Tibial nerve (tissue), 4 donors: ENCODE results near the gene PYHIN1.

Experiments
- EP300 ChIP-seq, 2 donors: sonication (generic); formaldehyde crosslinking; IDR thresholded peaks; one replicate each; pipeline ENCODE4 v1.6.1; 2017; ENCODE audit warnings: antibody characterized with exemption in 2 of 2, mild to moderate bottlenecking in 1 of 2
- POLR2A ChIP-seq, 2 donors: fragments of 450-650 bp; IDR thresholded peaks; one replicate each; pipeline ENCODE4 v1.6.1; 2017; ENCODE audit warnings: antibody characterized with exemption in 2 of 2, mild to moderate bottlenecking in 2 of 2, moderate library complexity in 2 of 2
- TF ChIP-seq, protein P1 (sequence below), 5 experiments: fragments of 200-600 bp in 3 of 5; fragments of 450-650 bp in 2 of 5; sonication (generic) in 3 of 5; IDR thresholded peaks; one replicate each; pipeline ENCODE4 v1.5.1; 2016 to 2019; ENCODE audit warnings: antibody characterized with exemption in 5 of 5, mild to moderate bottlenecking in 3 of 5, moderate library complexity in 2 of 5

DNA sequence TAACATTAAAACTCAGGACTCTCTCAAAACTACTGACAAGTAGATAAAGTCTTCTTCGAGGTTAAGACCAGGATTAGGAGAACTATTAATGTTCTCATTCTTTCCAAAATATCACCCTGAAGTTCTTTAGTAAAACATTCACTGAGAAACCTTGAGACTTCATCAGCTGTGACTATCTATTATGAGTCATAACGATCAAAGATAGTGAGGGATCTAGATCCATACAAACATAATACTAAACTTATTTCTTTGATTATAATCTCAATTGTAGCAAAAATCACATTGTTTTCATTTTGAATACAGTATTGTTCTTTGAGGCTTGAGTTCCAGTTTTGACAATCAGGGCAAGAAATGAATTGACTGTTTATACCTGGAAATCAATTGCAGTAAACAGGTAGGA lies 11.1 kb downstream of the PYHIN1 start:
- no peak for TF ChIP-seq EP300 (IDR thresholded peaks at IDR 0.05)
- TF ChIP-seq, protein P1, sequence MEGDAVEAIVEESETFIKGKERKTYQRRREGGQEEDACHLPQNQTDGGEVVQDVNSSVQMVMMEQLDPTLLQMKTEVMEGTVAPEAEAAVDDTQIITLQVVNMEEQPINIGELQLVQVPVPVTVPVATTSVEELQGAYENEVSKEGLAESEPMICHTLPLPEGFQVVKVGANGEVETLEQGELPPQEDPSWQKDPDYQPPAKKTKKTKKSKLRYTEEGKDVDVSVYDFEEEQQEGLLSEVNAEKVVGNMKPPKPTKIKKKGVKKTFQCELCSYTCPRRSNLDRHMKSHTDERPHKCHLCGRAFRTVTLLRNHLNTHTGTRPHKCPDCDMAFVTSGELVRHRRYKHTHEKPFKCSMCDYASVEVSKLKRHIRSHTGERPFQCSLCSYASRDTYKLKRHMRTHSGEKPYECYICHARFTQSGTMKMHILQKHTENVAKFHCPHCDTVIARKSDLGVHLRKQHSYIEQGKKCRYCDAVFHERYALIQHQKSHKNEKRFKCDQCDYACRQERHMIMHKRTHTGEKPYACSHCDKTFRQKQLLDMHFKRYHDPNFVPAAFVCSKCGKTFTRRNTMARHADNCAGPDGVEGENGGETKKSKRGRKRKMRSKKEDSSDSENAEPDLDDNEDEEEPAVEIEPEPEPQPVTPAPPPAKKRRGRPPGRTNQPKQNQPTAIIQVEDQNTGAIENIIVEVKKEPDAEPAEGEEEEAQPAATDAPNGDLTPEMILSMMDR (IDR thresholded peaks at IDR 0.05), result no peak
- TF ChIP-seq POLR2A (IDR thresholded peaks at IDR 0.05), result no peak
